Astrocyte (in vitro differentiated cells and primary cell): Measurements from ENCODE around the gene TMEM232. TPM values are rescaled to one million over a fixed set of nuclear protein-coding genes. Genes with fewer than 3 reads are reported as not detected.

Experiments
- DNase-seq: peaks from one replicate; pipeline ENCODE4 v3.0.0-alpha.2; 2010; ENCODE audit warnings: low read depth
- FAIRE-seq: peaks from 2 replicates; lab custom pipeline; 2011; peaks lifted over from hg19 to GRCh38; lab: Jason Lieb, UNC
- H2AFZ ChIP-seq: 2 replicates; pipeline ENCODE4 v1.6.0; 2012; ENCODE audit warnings: low read depth, low read length, inconsistent platforms
- H3K27ac ChIP-seq: 2 replicates; pipeline ENCODE4 v1.5.1; 2011; ENCODE audit warnings: low read depth, low read length, inconsistent platforms
- H3K27me3 ChIP-seq: 2 replicates; pipeline ENCODE4 v1.6.0; 2011; ENCODE audit warnings: low read length, inconsistent platforms; ENCODE audit not compliant: insufficient read depth
- H3K36me3 ChIP-seq: 2 replicates; pipeline ENCODE4 v1.5.1; 2011; ENCODE audit warnings: low read length, inconsistent platforms; ENCODE audit not compliant: insufficient read depth
- H3K4me1 ChIP-seq: 2 replicates; pipeline ENCODE4 v1.5.1; 2011; ENCODE audit warnings: low read length, inconsistent platforms; ENCODE audit not compliant: insufficient read depth
- H3K4me2 ChIP-seq: 2 replicates; pipeline ENCODE4 v1.6.0; 2012; ENCODE audit warnings: low read length, inconsistent platforms
- H3K4me3 ChIP-seq: 2 replicates; pipeline ENCODE4 v1.5.1; 2011; ENCODE audit warnings: low read depth, mild to moderate bottlenecking, low read length, inconsistent platforms; ENCODE audit not compliant: insufficient read depth
- H3K79me2 ChIP-seq: 2 replicates; pipeline ENCODE4 v1.6.0; 2012; ENCODE audit warnings: mild to moderate bottlenecking, low read length, inconsistent platforms; ENCODE audit not compliant: insufficient read depth
- H3K9ac ChIP-seq: 2 replicates; pipeline ENCODE4 v1.6.0; 2012; ENCODE audit warnings: mild to moderate bottlenecking, low read length, inconsistent platforms
- H3K9me3 ChIP-seq: 2 replicates; pipeline ENCODE4 v1.5.1; 2012; ENCODE audit warnings: low read depth, mild to moderate bottlenecking, low read length, inconsistent platforms; ENCODE audit not compliant: insufficient read depth
- H4K20me1 ChIP-seq: 2 replicates; pipeline ENCODE4 v1.6.0; 2012; ENCODE audit warnings: low read length, inconsistent platforms; ENCODE audit not compliant: insufficient read depth
- H3K27ac Mint-ChIP-seq: one replicate; pipeline ENCODE4 v1.8.0; 2021; ENCODE audit warnings: mild to moderate bottlenecking, mixed read lengths; ENCODE audit not compliant: unreplicated experiment
- H3K27me3 Mint-ChIP-seq: one replicate; pipeline ENCODE4 v1.8.0; 2021; ENCODE audit warnings: low read depth, mixed read lengths; ENCODE audit not compliant: unreplicated experiment
- H3K36me3 Mint-ChIP-seq: one replicate; pipeline ENCODE4 v1.8.0; 2021; ENCODE audit warnings: low read depth, mixed read lengths; ENCODE audit not compliant: unreplicated experiment
- H3K4me1 Mint-ChIP-seq: one replicate; pipeline ENCODE4 v1.8.0; 2021; ENCODE audit warnings: low read depth, mixed read lengths; ENCODE audit not compliant: unreplicated experiment
- H3K4me3 Mint-ChIP-seq: one replicate; pipeline ENCODE4 v1.8.0; 2021; ENCODE audit warnings: mild to moderate bottlenecking, moderate library complexity, mixed read lengths; ENCODE audit not compliant: unreplicated experiment
- H3K9me3 Mint-ChIP-seq: one replicate; pipeline ENCODE4 v1.8.0; 2021; ENCODE audit warnings: mild to moderate bottlenecking, mixed read lengths; ENCODE audit not compliant: unreplicated experiment
- EZH2 ChIP-seq: IDR thresholded peaks from 2 replicates; pipeline ENCODE4 v1.6.1; 2012; ENCODE audit warnings: mild to moderate bottlenecking, low read length, inconsistent platforms; ENCODE audit not compliant: insufficient read depth
- microRNA-seq: library from miRNA; unstranded; fragments of <30 nt; microRNA quantifications from one replicate; pipeline ENCODE4 v1.2.0, GENCODE V29; 2020
- total RNA-seq: library from RNA; stranded (reverse); gene quantifications from 2 replicates; pipeline ENCODE4 v1.2.1, GENCODE V29; 2021
- TF ChIP-seq, protein P1 (sequence below): IDR thresholded peaks from 2 replicates; pipeline ENCODE4 v1.5.1; 2011; ENCODE audit warnings: low read depth, mild to moderate bottlenecking, inconsistent platforms, low read length, moderate library complexity; ENCODE audit not compliant: insufficient read depth

Gene TMEM232
- total RNA-seq, 1 donor from 2014 or later: 1.4 TPM

DNA sequence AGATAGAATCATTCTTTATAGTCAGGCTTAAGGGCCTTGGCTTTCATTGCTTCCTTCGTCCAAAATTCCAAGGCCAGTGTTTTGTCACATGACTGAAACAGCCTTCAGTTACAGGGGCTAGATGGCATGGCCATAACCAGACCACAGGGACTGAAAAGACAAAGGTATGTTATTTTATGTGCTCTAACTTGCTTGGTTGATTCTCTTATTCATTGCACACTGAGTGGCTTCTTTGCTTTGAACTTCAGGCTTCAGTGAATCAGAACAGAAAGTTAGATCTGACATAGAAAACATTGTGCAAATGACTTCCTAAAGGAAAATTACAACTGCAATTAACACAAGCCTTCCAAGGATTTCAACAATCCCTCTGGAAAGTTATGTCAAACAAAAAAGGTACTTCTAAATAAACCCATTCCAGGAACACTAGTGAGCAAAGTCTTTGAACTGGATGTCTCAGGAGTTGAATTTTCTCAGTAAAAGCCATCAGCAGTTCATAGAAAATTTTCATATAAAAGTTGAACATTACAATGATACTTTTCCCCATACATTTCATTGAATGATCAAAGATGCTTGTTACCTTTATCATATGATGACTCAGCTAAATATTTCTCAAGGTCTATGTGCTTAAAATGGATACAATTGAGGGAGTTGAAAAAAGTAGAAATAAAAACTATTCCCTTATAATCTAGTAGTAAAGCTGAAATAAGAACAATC is 355.3 kb downstream of the TMEM232 start:
- Mint-ChIP-seq H3K4me1 (peaks cover 10% of the 10 kb centered on the region), H3K27ac (no peak overlapping the region), H3K36me3 (no peaks in the 10 kb centered on the region), H3K27me3 (no peaks in the 10 kb centered on the region), H3K4me3 (no peak overlapping the region), H3K9me3 (no peaks in the 10 kb centered on the region)
- H3K27ac ChIP-seq: no peak overlapping the region
- H3K36me3 ChIP-seq: no peaks in the 10 kb centered on the region
- H3K4me2 ChIP-seq: no peak overlapping the region
- H4K20me1 ChIP-seq: no peaks in the 10 kb centered on the region
- no peak for TF ChIP-seq EZH2
- TF ChIP-seq, protein P1, sequence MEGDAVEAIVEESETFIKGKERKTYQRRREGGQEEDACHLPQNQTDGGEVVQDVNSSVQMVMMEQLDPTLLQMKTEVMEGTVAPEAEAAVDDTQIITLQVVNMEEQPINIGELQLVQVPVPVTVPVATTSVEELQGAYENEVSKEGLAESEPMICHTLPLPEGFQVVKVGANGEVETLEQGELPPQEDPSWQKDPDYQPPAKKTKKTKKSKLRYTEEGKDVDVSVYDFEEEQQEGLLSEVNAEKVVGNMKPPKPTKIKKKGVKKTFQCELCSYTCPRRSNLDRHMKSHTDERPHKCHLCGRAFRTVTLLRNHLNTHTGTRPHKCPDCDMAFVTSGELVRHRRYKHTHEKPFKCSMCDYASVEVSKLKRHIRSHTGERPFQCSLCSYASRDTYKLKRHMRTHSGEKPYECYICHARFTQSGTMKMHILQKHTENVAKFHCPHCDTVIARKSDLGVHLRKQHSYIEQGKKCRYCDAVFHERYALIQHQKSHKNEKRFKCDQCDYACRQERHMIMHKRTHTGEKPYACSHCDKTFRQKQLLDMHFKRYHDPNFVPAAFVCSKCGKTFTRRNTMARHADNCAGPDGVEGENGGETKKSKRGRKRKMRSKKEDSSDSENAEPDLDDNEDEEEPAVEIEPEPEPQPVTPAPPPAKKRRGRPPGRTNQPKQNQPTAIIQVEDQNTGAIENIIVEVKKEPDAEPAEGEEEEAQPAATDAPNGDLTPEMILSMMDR: no peak
- FAIRE-seq (no peak), DNase-seq (no peak)
- H3K9ac ChIP-seq: no peak overlapping the region
- H3K4me1 ChIP-seq: peaks cover 2% of the 10 kb centered on the region
- no peak overlapping the region for H3K4me3 ChIP-seq
- no peaks in the 10 kb centered on the region for H3K79me2 ChIP-seq
- H3K27me3 ChIP-seq: no peaks in the 10 kb centered on the region
- no peak overlapping the region for H2AFZ ChIP-seq
- H3K9me3 ChIP-seq: no peaks in the 10 kb centered on the region

Small RNA genes within 50 kb of the gene (microRNA-seq; reads per million reads assigned to microRNA genes)
- not detected for gene MIR548F3

Other genes with a start within 250 kb of the TMEM232 start
- gene SLC25A46, start 12.3 kb upstream of the TMEM232 start, total RNA-seq: 39.1 and 39.2 TPM in 2 replicates